ENCODE measurements around the gene MYO7A. TPM values are rescaled to one million over a fixed set of nuclear protein-coding genes. Genes with fewer than 3 reads are reported as not detected.

Gene MYO7A
- polyA plus RNA-seq, 3 donors = 2.5 to 3.4 (median 3.1) TPM

GRCh38 chr11:77159219-77159936, 31.3 kb downstream of the MYO7A start:
- DNase-seq (ENCODE audit: low read depth in 3 of 3, low spot score in 2 of 3) = no peak

- no peak for DNase-seq (ENCODE audit: low read depth in 3 of 3, low spot score in 2 of 3)
Measured at GRCh38 chr11:77159937-77160495, 32.0 kb downstream of the MYO7A start.

- DNase-seq (ENCODE audit: low read depth in 3 of 3, low spot score in 2 of 3) = no peak
Measured at GRCh38 chr11:77163271-77163670, 35.2 kb downstream of the MYO7A start.

GRCh38 chr11:77165066-77165465, 37.0 kb downstream of the MYO7A start:
- DNase-seq (ENCODE audit: low read depth in 3 of 3, low spot score in 2 of 3) = no peak

GRCh38 chr11:77166021-77166420, 38.0 kb downstream of the MYO7A start:
- DNase-seq (ENCODE audit: low read depth in 3 of 3, low spot score in 2 of 3) = no peak

- DNase-seq (ENCODE audit: low read depth in 3 of 3, low spot score in 2 of 3) = no peak
Measured at GRCh38 chr11:77167111-77167626, 39.1 kb downstream of the MYO7A start.

- DNase-seq (ENCODE audit: low read depth in 3 of 3, low spot score in 2 of 3) = no peak
Measured at GRCh38 chr11:77167791-77168190, 39.7 kb downstream of the MYO7A start.

GRCh38 chr11:77170107-77170506, 42.1 kb downstream of the MYO7A start:
- DNase-seq (ENCODE audit: low read depth in 3 of 3, low spot score in 2 of 3) = no peak

- no peak for DNase-seq (ENCODE audit: low read depth in 3 of 3, low spot score in 2 of 3)
Measured at GRCh38 chr11:77171254-77171653, 43.2 kb downstream of the MYO7A start.

- DNase-seq (ENCODE audit: low read depth in 3 of 3, low spot score in 2 of 3) = no peak
Measured at GRCh38 chr11:77171885-77172665, 44.0 kb downstream of the MYO7A start.

GRCh38 chr11:77172666-77172982, 44.6 kb downstream of the MYO7A start:
- DNase-seq (ENCODE audit: low read depth in 3 of 3, low spot score in 2 of 3) = no peak

GRCh38 chr11:77173494-77173893, 45.4 kb downstream of the MYO7A start:
- no peak for DNase-seq (ENCODE audit: low read depth in 3 of 3, low spot score in 2 of 3)

- DNase-seq (ENCODE audit: low read depth in 3 of 3, low spot score in 2 of 3) = no peak
Measured at GRCh38 chr11:77174559-77174958, 46.5 kb downstream of the MYO7A start.

GRCh38 chr11:77175021-77175842, 47.2 kb downstream of the MYO7A start:
- no peak for DNase-seq (ENCODE audit: low read depth in 3 of 3, low spot score in 2 of 3)

GRCh38 chr11:77175869-77176539, 48.0 kb downstream of the MYO7A start:
- DNase-seq (ENCODE audit: low read depth in 3 of 3, low spot score in 2 of 3) = no peak

- no peak for DNase-seq (ENCODE audit: low read depth in 3 of 3, low spot score in 2 of 3)
Measured at GRCh38 chr11:77176996-77177395, 49.0 kb downstream of the MYO7A start.

GRCh38 chr11:77178150-77178549, 50.1 kb downstream of the MYO7A start:
- no peak for DNase-seq (ENCODE audit: low read depth in 3 of 3, low spot score in 2 of 3)

- DNase-seq (ENCODE audit: low read depth in 3 of 3, low spot score in 2 of 3) = no peak
Measured at GRCh38 chr11:77179048-77179447, 51.0 kb downstream of the MYO7A start.

GRCh38 chr11:77179681-77180080, 51.6 kb downstream of the MYO7A start:
- no peak for DNase-seq (ENCODE audit: low read depth in 3 of 3, low spot score in 2 of 3)

- DNase-seq (ENCODE audit: low read depth in 3 of 3, low spot score in 2 of 3) = no peak
Measured at GRCh38 chr11:77180346-77180745, 52.3 kb downstream of the MYO7A start.

All from right renal cortex interstitium (tissue), 3 donors.